ENCODE measurements around the gene TULP4.
A peak's percentile ranks its signal among the peaks of the same experiment; 100 is the strongest.
"Not testable (repeated sequence)": the region's sequence is repeated elsewhere in the genome, so short reads cannot be mapped to it uniquely, and the experiment has no call there.

Gene TULP4

GRCh38 chr6:158524311-158524710, 212.0 kb downstream of the TULP4 start:
- CTCF ChIA-PET = no interaction called here
- Histone ChIP-seq H3K4me3 (ENCODE audit: control insufficient read depth in 1 of 7, extremely low read depth in 1 of 7, insufficient read depth in 4 of 7, low read depth in 2 of 7, low read length in 6 of 7) (no peak overlapping the region), H3K4me1 (ENCODE audit: control extremely low read depth in 1 of 4, control insufficient read depth in 4 of 4, insufficient read depth in 4 of 4, low read length in 3 of 4) (no peaks in the 10 kb centered on the region), H3K27me3 (replicated peaks in 2 of 5; ENCODE audit: control insufficient read depth in 4 of 5, insufficient read depth in 5 of 5, low read length in 4 of 5) (peaks cover 0 to 4% (median 0%) of the 10 kb centered on the region in 5 experiments), H3K36me3 (ENCODE audit: control insufficient read depth in 4 of 4, insufficient read depth in 4 of 4, low read length in 3 of 4) (no peaks in the 10 kb centered on the region), H3K9me3 (ENCODE audit: control extremely low read depth in 1 of 5, control insufficient read depth in 4 of 5, insufficient read depth in 2 of 5, low read depth in 1 of 5, low read length in 4 of 5) (peaks cover 0 to 6% (median 2%) of the 10 kb centered on the region in 5 experiments), H3K27ac (ENCODE audit: insufficient read depth in 1 of 2, low read depth in 1 of 2, low read length in 2 of 2, poor library complexity in 1 of 2, severe bottlenecking in 2 of 2) (no peak overlapping the region)
- no peak for DNase-seq
- WGBS (ENCODE audit: insufficient coverage) = 99% methylated on average over 15 of the region's 15 CpGs
- POLR2A ChIA-PET = interaction anchor here (0.6 kb wide), 1 partner anchor 26 kb away, joined by 3 read pairs; no protein-coding TSS in a partner anchor

GRCh38 chr6:158527858-158528257, 215.6 kb downstream of the TULP4 start:
- H3K4me3 ChIP-seq (ENCODE audit: control insufficient read depth in 1 of 7, extremely low read depth in 1 of 7, insufficient read depth in 4 of 7, low read depth in 2 of 7, low read length in 6 of 7); H3K4me1 ChIP-seq (ENCODE audit: control extremely low read depth in 1 of 4, control insufficient read depth in 4 of 4, insufficient read depth in 4 of 4, low read length in 3 of 4); H3K9me3 ChIP-seq (ENCODE audit: control extremely low read depth in 1 of 5, control insufficient read depth in 4 of 5, insufficient read depth in 2 of 5, low read depth in 1 of 5, low read length in 4 of 5); DNase-seq; H3K27me3 ChIP-seq (replicated peaks in 2 of 5; ENCODE audit: control insufficient read depth in 4 of 5, insufficient read depth in 5 of 5, low read length in 4 of 5); POLR2A ChIA-PET; H3K27ac ChIP-seq (ENCODE audit: insufficient read depth in 1 of 2, low read depth in 1 of 2, low read length in 2 of 2, poor library complexity in 1 of 2, severe bottlenecking in 2 of 2); CTCF ChIA-PET; H3K36me3 ChIP-seq (ENCODE audit: control insufficient read depth in 4 of 4, insufficient read depth in 4 of 4, low read length in 3 of 4): not testable (repeated sequence)
- no CpG with 5 or more reads among the region's 1 CpG for WGBS (ENCODE audit: insufficient coverage)

- 90% methylated on average over 3 of the region's 6 CpGs for WGBS (ENCODE audit: insufficient coverage)
- POLR2A ChIA-PET = no interaction called here
- H3K27me3 ChIP-seq (replicated peaks in 2 of 5; ENCODE audit: control insufficient read depth in 4 of 5, insufficient read depth in 5 of 5, low read length in 4 of 5) = peaks cover 0 to 6% (median 0%) of the 10 kb centered on the region in 5 experiments
- no peak overlapping the region for H3K27ac ChIP-seq (ENCODE audit: insufficient read depth in 1 of 2, low read depth in 1 of 2, low read length in 2 of 2, poor library complexity in 1 of 2, severe bottlenecking in 2 of 2)
- H3K4me3 ChIP-seq (ENCODE audit: control insufficient read depth in 1 of 7, extremely low read depth in 1 of 7, insufficient read depth in 4 of 7, low read depth in 2 of 7, low read length in 6 of 7) = no peak overlapping the region
- CTCF ChIA-PET = no interaction called here
- peaks cover 0 to 6% (median 3%) of the 10 kb centered on the region in 5 experiments for H3K9me3 ChIP-seq (ENCODE audit: control extremely low read depth in 1 of 5, control insufficient read depth in 4 of 5, insufficient read depth in 2 of 5, low read depth in 1 of 5, low read length in 4 of 5)
- no peaks in the 10 kb centered on the region for H3K4me1 ChIP-seq (ENCODE audit: control extremely low read depth in 1 of 4, control insufficient read depth in 4 of 4, insufficient read depth in 4 of 4, low read length in 3 of 4)
- H3K36me3 ChIP-seq (ENCODE audit: control insufficient read depth in 4 of 4, insufficient read depth in 4 of 4, low read length in 3 of 4) = no peaks in the 10 kb centered on the region
- no peak for DNase-seq
Observed at GRCh38 chr6:158528826-158529225, 216.6 kb downstream of the TULP4 start.

GRCh38 chr6:158529629-158530028, 217.4 kb downstream of the TULP4 start:
- no peak for DNase-seq
- CTCF ChIA-PET = no interaction called here
- H3K4me3 ChIP-seq (ENCODE audit: control insufficient read depth in 1 of 7, extremely low read depth in 1 of 7, insufficient read depth in 4 of 7, low read depth in 2 of 7, low read length in 6 of 7) = no peak overlapping the region
- no peaks in the 10 kb centered on the region for H3K36me3 ChIP-seq (ENCODE audit: control insufficient read depth in 4 of 4, insufficient read depth in 4 of 4, low read length in 3 of 4)
- H3K27ac ChIP-seq (ENCODE audit: insufficient read depth in 1 of 2, low read depth in 1 of 2, low read length in 2 of 2, poor library complexity in 1 of 2, severe bottlenecking in 2 of 2) = no peak overlapping the region
- no peaks in the 10 kb centered on the region for H3K4me1 ChIP-seq (ENCODE audit: control extremely low read depth in 1 of 4, control insufficient read depth in 4 of 4, insufficient read depth in 4 of 4, low read length in 3 of 4)
- 86% methylated on average over 6 of the region's 8 CpGs for WGBS (ENCODE audit: insufficient coverage)
- POLR2A ChIA-PET = no interaction called here
- peaks cover 0 to 8% (median under 1%) of the 10 kb centered on the region in 5 experiments for H3K27me3 ChIP-seq (replicated peaks in 2 of 5; ENCODE audit: control insufficient read depth in 4 of 5, insufficient read depth in 5 of 5, low read length in 4 of 5)
- H3K9me3 ChIP-seq (ENCODE audit: control extremely low read depth in 1 of 5, control insufficient read depth in 4 of 5, insufficient read depth in 2 of 5, low read depth in 1 of 5, low read length in 4 of 5) = peaks cover 0 to 6% (median 2%) of the 10 kb centered on the region in 5 experiments

GRCh38 chr6:158531566-158531965, 219.3 kb downstream of the TULP4 start:
- no peak overlapping the region for H3K27ac ChIP-seq (ENCODE audit: insufficient read depth in 1 of 2, low read depth in 1 of 2, low read length in 2 of 2, poor library complexity in 1 of 2, severe bottlenecking in 2 of 2)
- H3K27me3 ChIP-seq (replicated peaks in 2 of 5; ENCODE audit: control insufficient read depth in 4 of 5, insufficient read depth in 5 of 5, low read length in 4 of 5) = peaks cover 0 to 22% (median 9%) of the 10 kb centered on the region in 5 experiments
- WGBS (ENCODE audit: insufficient coverage) = 78% methylated on average over 4 of the region's 4 CpGs
- ChIA-PET POLR2A (no interaction called here), CTCF (no interaction called here)
- H3K36me3 ChIP-seq (ENCODE audit: control insufficient read depth in 4 of 4, insufficient read depth in 4 of 4, low read length in 3 of 4) = no peaks in the 10 kb centered on the region
- peaks cover 0 to 6% (median 2%) of the 10 kb centered on the region in 5 experiments for H3K9me3 ChIP-seq (ENCODE audit: control extremely low read depth in 1 of 5, control insufficient read depth in 4 of 5, insufficient read depth in 2 of 5, low read depth in 1 of 5, low read length in 4 of 5)
- no peak overlapping the region for H3K4me3 ChIP-seq (ENCODE audit: control insufficient read depth in 1 of 7, extremely low read depth in 1 of 7, insufficient read depth in 4 of 7, low read depth in 2 of 7, low read length in 6 of 7)
- no peak for DNase-seq
- peaks cover 0 to 6% (median 5%) of the 10 kb centered on the region in 4 experiments for H3K4me1 ChIP-seq (ENCODE audit: control extremely low read depth in 1 of 4, control insufficient read depth in 4 of 4, insufficient read depth in 4 of 4, low read length in 3 of 4)

- ChIA-PET CTCF (no interaction called here), POLR2A (no interaction called here)
- Histone ChIP-seq H3K4me3 (ENCODE audit: control insufficient read depth in 1 of 7, extremely low read depth in 1 of 7, insufficient read depth in 4 of 7, low read depth in 2 of 7, low read length in 6 of 7) (no peak overlapping the region), H3K4me1 (ENCODE audit: control extremely low read depth in 1 of 4, control insufficient read depth in 4 of 4, insufficient read depth in 4 of 4, low read length in 3 of 4) (peaks cover 0 to 10% (median 9%) of the 10 kb centered on the region in 4 experiments), H3K36me3 (ENCODE audit: control insufficient read depth in 4 of 4, insufficient read depth in 4 of 4, low read length in 3 of 4) (no peaks in the 10 kb centered on the region), H3K27ac (ENCODE audit: insufficient read depth in 1 of 2, low read depth in 1 of 2, low read length in 2 of 2, poor library complexity in 1 of 2, severe bottlenecking in 2 of 2) (no peak overlapping the region), H3K9me3 (ENCODE audit: control extremely low read depth in 1 of 5, control insufficient read depth in 4 of 5, insufficient read depth in 2 of 5, low read depth in 1 of 5, low read length in 4 of 5) (peaks cover 0 to 6% (median 2%) of the 10 kb centered on the region in 5 experiments), H3K27me3 (replicated peaks in 2 of 5; ENCODE audit: control insufficient read depth in 4 of 5, insufficient read depth in 5 of 5, low read length in 4 of 5) (peaks cover 0 to 25% (median 10%) of the 10 kb centered on the region in 5 experiments)
- no CpG with 5 or more reads among the region's 2 CpGs for WGBS (ENCODE audit: insufficient coverage)
- DNase-seq = no peak
Observed at GRCh38 chr6:158531970-158532369, 219.7 kb downstream of the TULP4 start.

- peaks cover 0 to 2% (median 0%) of the 10 kb centered on the region in 5 experiments for H3K9me3 ChIP-seq (ENCODE audit: control extremely low read depth in 1 of 5, control insufficient read depth in 4 of 5, insufficient read depth in 2 of 5, low read depth in 1 of 5, low read length in 4 of 5)
- H3K4me3 ChIP-seq (ENCODE audit: control insufficient read depth in 1 of 7, extremely low read depth in 1 of 7, insufficient read depth in 4 of 7, low read depth in 2 of 7, low read length in 6 of 7) = peak overlapping the region; percentile 27 to 79 (median 65)
- H3K36me3 ChIP-seq (ENCODE audit: control insufficient read depth in 4 of 4, insufficient read depth in 4 of 4, low read length in 3 of 4) = no peaks in the 10 kb centered on the region
- peaks cover 0 to 16% (median 16%) of the 10 kb centered on the region in 4 experiments for H3K4me1 ChIP-seq (ENCODE audit: control extremely low read depth in 1 of 4, control insufficient read depth in 4 of 4, insufficient read depth in 4 of 4, low read length in 3 of 4)
- no peak overlapping the region for H3K27ac ChIP-seq (ENCODE audit: insufficient read depth in 1 of 2, low read depth in 1 of 2, low read length in 2 of 2, poor library complexity in 1 of 2, severe bottlenecking in 2 of 2)
- CTCF ChIA-PET = no interaction called here
- POLR2A ChIA-PET = no interaction called here
- under 1% methylated on average over 57 of the region's 75 CpGs for WGBS (ENCODE audit: insufficient coverage)
- peak; percentile 63 to 88 (median 83) for DNase-seq
- peaks cover 5 to 62% (median 23%) of the 10 kb centered on the region in 5 experiments for H3K27me3 ChIP-seq (replicated peaks in 2 of 5; ENCODE audit: control insufficient read depth in 4 of 5, insufficient read depth in 5 of 5, low read length in 4 of 5)
Observed at GRCh38 chr6:158536084-158536890, 224.0 kb downstream of the TULP4 start.
